Karpas-422 (cell line): ENCODE data around the gene CRYBG3. TPM values are rescaled to one million over a fixed set of nuclear protein-coding genes. Genes with fewer than 3 reads are reported as not detected.

Experiments used
- DNase-seq: peaks from one replicate; pipeline ENCODE4 v3.0.0-alpha.2; 2015
- H2AFZ ChIP-seq: fragments of 200-600 bp; sonication (generic); 2 replicates; pipeline ENCODE4 v1.6.1; 2014; ENCODE audit warnings: antibody characterized with exemption, low read length, mixed read lengths
- H3K27ac ChIP-seq: fragments of 200-600 bp; sonication (generic); 2 replicates; pipeline ENCODE4 v1.5.1; 2014; ENCODE audit warnings: mild to moderate bottlenecking, low read length, moderate library complexity
- H3K27me3 ChIP-seq: fragments of 200-600 bp; sonication (generic); 2 replicates; pipeline ENCODE4 v1.6.1; 2014; ENCODE audit warnings: low read length, mixed read lengths
- H3K36me3 ChIP-seq: fragments of 200-600 bp; sonication (generic); 2 replicates; pipeline ENCODE4 v1.6.1; 2014; ENCODE audit warnings: low read length, mixed read lengths; ENCODE audit not compliant: insufficient read depth
- H3K4me1 ChIP-seq: fragments of 200-600 bp; sonication (generic); 2 replicates; pipeline ENCODE4 v1.6.1; 2014; ENCODE audit warnings: mild to moderate bottlenecking, low read length, mixed read lengths
- H3K4me2 ChIP-seq: fragments of 200-600 bp; sonication (generic); 2 replicates; pipeline ENCODE4 v1.6.1; 2014; ENCODE audit warnings: low read length, low read depth, mild to moderate bottlenecking; ENCODE audit not compliant: poor library complexity, severe bottlenecking
- H3K4me3 ChIP-seq: fragments of 200-600 bp; sonication (generic); 2 replicates; pipeline ENCODE4 v1.5.1; 2014; ENCODE audit warnings: mild to moderate bottlenecking, antibody characterized with exemption, low read length, mixed read lengths
- H3K79me2 ChIP-seq: fragments of 200-600 bp; sonication (generic); 2 replicates; pipeline ENCODE4 v1.6.1; 2014; ENCODE audit warnings: mild to moderate bottlenecking, low read length, mixed read lengths
- H3K9ac ChIP-seq: fragments of 200-600 bp; sonication (generic); 2 replicates; pipeline ENCODE4 v1.6.0; 2014; ENCODE audit warnings: low read length
- H3K9me2 ChIP-seq: fragments of 200-600 bp; sonication (generic), shearing (Covaris generic); replicated peaks from 2 replicates; pipeline ENCODE4 v1.6.0; 2014; ENCODE audit warnings: mild to moderate bottlenecking, low read length, moderate library complexity; ENCODE audit not compliant: insufficient read depth
- H3K9me3 ChIP-seq: fragments of 300-700, 200-600 bp; sonication (generic); 2 replicates; pipeline ENCODE4 v1.6.1; 2014; ENCODE audit warnings: low read length, mixed read lengths
- H4K20me1 ChIP-seq: fragments of 200-600 bp; sonication (generic); 2 replicates; pipeline ENCODE4 v1.6.1; 2014; ENCODE audit warnings: mild to moderate bottlenecking, antibody characterized with exemption, low read length, low read depth; ENCODE audit not compliant: insufficient read depth
- total RNA-seq: library from RNA; depleted of rRNA; stranded (reverse); fragments of >200 nt; shearing (Covaris generic); gene quantifications from 2 replicates; pipeline ENCODE4 v1.2.3, GENCODE V29; 2014; ENCODE audit warnings: low replicate concordance

CRYBG3 gene
- total RNA-seq, 1 experiment from 2014 or later, result 1.1 TPM

DNA sequence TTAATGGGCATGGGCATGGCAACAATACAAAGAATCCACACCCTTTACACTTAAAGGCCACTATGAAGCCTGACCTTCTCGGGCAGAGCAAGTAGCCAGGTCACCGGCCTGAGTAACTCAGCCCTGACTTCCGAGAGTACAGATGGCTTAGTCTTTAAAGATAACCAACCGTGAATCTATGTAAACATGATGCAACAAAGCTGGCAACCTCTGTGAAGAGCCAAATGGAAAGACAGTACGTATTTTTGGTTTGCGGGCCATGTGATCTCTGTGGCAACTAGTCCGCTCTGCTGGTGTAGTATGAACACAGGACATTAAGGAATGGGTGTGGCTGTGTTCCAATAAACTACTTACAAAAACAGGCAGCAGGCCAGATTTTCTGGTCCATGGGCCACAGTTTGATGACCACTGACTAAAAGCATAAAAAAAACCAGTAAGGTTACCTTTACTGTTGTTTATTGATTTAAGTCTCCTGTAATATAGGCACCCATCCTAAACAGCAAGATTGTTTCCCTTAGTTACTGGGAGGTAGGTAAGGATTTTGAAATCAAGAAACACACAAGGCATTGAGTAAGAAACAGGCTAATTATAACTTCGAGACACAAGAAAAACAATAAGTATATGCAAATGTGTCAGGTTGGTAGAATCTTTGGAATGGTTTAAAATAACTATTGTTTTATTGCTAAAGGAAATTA is 136.0 kb downstream of the CRYBG3 start:
- no peaks in the 10 kb centered on the region for H3K4me1 ChIP-seq
- no peak overlapping the region for H2AFZ ChIP-seq

DNA sequence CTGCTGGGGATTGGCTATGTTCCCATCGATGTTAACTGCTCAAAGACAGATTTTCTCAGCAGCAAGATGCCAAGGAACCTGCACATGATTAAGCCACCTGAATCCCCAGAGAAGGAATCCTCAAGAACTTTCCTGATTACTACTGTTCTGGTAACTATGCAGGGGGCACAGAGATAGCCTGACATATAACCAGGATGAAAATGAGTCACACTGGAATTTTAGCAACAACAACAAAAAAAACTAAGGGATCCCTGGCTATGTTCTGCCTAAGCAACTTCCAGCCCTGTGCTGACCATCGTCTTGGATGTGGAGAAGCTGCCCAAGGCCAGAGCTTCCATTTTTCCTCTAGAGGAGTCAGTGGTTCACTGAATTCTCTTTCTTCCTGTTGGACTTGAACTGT is 136.6 kb downstream of the CRYBG3 start:
- Histone ChIP-seq H3K27me3 (no peaks in the 10 kb centered on the region), H3K4me2 (no peak overlapping the region), H3K79me2 (peaks cover 47% of the 10 kb centered on the region), H3K27ac (no peak overlapping the region), H3K4me3 (no peak overlapping the region), H3K36me3 (peaks cover 48% of the 10 kb centered on the region; the same call in 1 of the 2 replicates), H3K4me1 (no peaks in the 10 kb centered on the region), H3K9me3 (no peaks in the 10 kb centered on the region), H2AFZ (no peak overlapping the region), H3K9ac (no peak overlapping the region), H4K20me1 (0 out of 2 replicates have a peak, but pooled peaks cover 9% of the 10 kb centered on the region), H3K9me2 (no peaks in the 10 kb centered on the region)
- DNase-seq, result no peak

More for the DNA sequence above, 136.0 kb downstream of the CRYBG3 start:
- Histone ChIP-seq H3K36me3 (peaks cover 46% of the 10 kb centered on the region; the same call in 1 of the 2 replicates), H3K4me2 (no peak overlapping the region), H3K27ac (no peak overlapping the region), H3K9me2 (no peaks in the 10 kb centered on the region), H3K4me3 (no peak overlapping the region), H4K20me1 (0 out of 2 replicates have a peak, but pooled peaks cover 7% of the 10 kb centered on the region), H3K9ac (no peak overlapping the region), H3K79me2 (peaks cover 41% of the 10 kb centered on the region), H3K9me3 (no peaks in the 10 kb centered on the region), H3K27me3 (no peaks in the 10 kb centered on the region)
- no peak for DNase-seq

DNA sequence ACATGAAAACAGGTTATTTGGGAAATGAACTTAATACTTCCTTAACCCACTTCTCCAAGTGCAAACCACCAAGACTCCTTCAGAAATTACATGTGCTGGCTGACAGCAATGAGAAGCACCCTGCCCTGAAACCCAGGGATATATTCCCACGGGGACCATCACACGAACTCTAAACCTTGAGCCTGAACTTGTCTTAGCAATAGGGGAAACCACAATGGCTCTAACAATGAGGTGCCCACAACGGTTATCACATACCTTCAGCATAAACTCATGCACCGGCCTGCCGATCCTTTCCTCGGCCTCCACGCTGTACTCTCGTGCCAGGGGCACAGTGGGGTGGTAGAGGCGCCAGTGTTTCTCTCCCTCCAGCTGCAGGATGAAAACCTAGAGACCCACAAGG is 137.0 kb downstream of the CRYBG3 start:
- Histone ChIP-seq H3K36me3 (peaks cover 51% of the 10 kb centered on the region; the same call in 1 of the 2 replicates), H4K20me1 (0 out of 2 replicates have a peak, but pooled peaks cover 9% of the 10 kb centered on the region), H3K9me2 (no peaks in the 10 kb centered on the region), H3K4me2 (no peak overlapping the region), H3K79me2 (peaks cover 51% of the 10 kb centered on the region), H3K9me3 (no peaks in the 10 kb centered on the region), H3K9ac (no peak overlapping the region), H3K4me1 (no peaks in the 10 kb centered on the region), H2AFZ (no peak overlapping the region), H3K4me3 (no peak overlapping the region), H3K27ac (no peak overlapping the region), H3K27me3 (no peaks in the 10 kb centered on the region)
- no peak for DNase-seq

DNA sequence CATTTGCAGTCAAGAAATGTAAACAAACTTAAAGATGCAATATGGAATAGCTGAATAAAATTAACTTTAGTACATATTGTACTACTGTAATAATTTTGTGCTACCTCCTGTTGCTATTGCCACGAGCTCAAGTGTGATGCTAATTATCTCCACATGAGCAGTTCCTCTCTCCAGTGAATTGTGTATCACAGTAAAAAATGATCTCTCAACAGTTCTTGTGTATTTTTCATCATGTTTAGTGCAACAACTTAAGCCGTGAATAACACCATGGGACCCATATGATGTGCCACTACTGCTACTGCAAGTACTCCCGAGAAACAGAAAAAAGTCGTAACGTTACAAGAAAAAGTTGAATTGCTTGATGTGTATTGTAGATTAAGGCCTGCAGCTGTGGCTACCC is 138.1 kb downstream of the CRYBG3 start:
- H3K4me3 ChIP-seq, result no peak overlapping the region
- no peak overlapping the region for H3K27ac ChIP-seq
- DNase-seq, result no peak
- no peaks in the 10 kb centered on the region for H3K4me1 ChIP-seq
- peaks cover 57% of the 10 kb centered on the region; the same call in 1 of the 2 replicates for H3K36me3 ChIP-seq
- peaks cover 61% of the 10 kb centered on the region for H3K79me2 ChIP-seq
- no peaks in the 10 kb centered on the region for H3K9me3 ChIP-seq
- no peak overlapping the region for H2AFZ ChIP-seq
- H3K27me3 ChIP-seq, result no peaks in the 10 kb centered on the region
- 0 out of 2 replicates have a peak, but pooled peaks cover 9% of the 10 kb centered on the region for H4K20me1 ChIP-seq
- no peak overlapping the region for H3K9ac ChIP-seq
- no peaks in the 10 kb centered on the region for H3K9me2 ChIP-seq
- H3K4me2 ChIP-seq, result no peak overlapping the region

DNA sequence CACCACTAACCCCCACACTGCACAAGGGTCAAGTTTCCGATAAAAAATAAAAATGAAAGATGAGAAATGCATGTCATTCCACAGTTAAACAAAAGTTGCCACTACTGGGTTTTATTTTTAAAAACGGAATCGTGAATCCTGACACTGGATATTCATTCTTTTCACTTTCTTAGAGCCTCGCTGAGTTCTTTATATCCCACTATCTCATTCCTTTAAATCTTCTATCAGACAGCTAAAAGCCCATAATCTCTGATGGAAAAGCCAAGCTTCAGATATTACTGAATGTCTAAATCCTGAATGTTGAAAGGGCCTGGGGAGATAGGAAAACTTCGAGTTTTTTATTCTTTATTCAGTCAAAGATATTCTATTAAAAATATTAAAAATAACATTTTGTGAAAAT is 138.7 kb downstream of the CRYBG3 start:
- H3K79me2 ChIP-seq, result peaks cover 67% of the 10 kb centered on the region
- no peaks in the 10 kb centered on the region for H3K27me3 ChIP-seq
- H3K9ac ChIP-seq, result no peak overlapping the region
- no peak overlapping the region for H3K4me2 ChIP-seq
- no peaks in the 10 kb centered on the region for H3K4me1 ChIP-seq
- H3K27ac ChIP-seq, result no peak overlapping the region
- no peak overlapping the region for H2AFZ ChIP-seq
- no peak overlapping the region for H3K4me3 ChIP-seq
- peaks cover 59% of the 10 kb centered on the region; the same call in 1 of the 2 replicates for H3K36me3 ChIP-seq
- no peaks in the 10 kb centered on the region for H3K9me2 ChIP-seq
- no peaks in the 10 kb centered on the region for H3K9me3 ChIP-seq
- DNase-seq, result no peak
- 0 out of 2 replicates have a peak, but pooled peaks cover 9% of the 10 kb centered on the region for H4K20me1 ChIP-seq

DNA sequence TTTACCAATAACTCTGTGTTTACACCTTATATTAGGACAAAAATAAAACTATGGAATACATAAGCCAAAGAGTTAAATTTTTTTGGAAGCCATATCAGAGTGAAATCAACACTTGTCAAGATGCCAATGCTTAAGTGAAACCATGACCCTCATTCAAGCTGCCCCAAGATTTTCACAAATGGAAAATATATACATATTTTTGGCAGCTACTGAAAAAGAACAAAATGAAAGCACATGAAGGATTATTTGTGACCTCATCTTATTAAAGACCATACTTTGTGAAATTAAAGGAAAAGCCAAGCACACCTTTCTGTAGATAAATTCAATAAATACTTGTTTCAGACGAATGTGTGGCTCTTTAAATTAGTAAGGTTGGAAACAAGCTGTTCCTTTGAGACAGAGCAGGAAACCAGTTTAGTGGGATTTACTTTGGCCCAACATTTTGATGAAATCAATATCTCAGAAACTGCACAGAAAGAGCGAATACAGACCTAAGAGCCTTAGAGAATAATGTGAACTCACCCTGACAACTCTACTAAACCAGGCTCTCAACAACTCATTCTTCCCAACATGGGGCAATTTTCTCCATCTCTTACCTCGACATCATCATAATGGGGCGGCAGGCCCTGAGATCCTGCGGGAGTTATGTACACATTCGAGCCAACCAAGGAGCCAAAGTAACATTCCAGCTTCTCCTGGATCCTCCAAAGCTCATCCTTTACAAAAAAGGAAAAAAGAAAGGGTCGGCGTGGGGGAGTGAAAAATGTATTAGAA is 139.4 kb downstream of the CRYBG3 start:
- no peak overlapping the region for H3K4me3 ChIP-seq
- no peaks in the 10 kb centered on the region for H3K4me1 ChIP-seq
- H2AFZ ChIP-seq, result no peak overlapping the region
- no peaks in the 10 kb centered on the region for H3K9me3 ChIP-seq
- H3K9ac ChIP-seq, result no peak overlapping the region
- peaks cover 73% of the 10 kb centered on the region for H3K79me2 ChIP-seq
- 0 out of 2 replicates have a peak, but pooled peaks cover 9% of the 10 kb centered on the region for H4K20me1 ChIP-seq
- peaks cover 65% of the 10 kb centered on the region; the same call in 1 of the 2 replicates for H3K36me3 ChIP-seq
- DNase-seq, result no peak
- no peaks in the 10 kb centered on the region for H3K27me3 ChIP-seq
- no peaks in the 10 kb centered on the region for H3K9me2 ChIP-seq
- H3K27ac ChIP-seq, result no peak overlapping the region
- H3K4me2 ChIP-seq, result no peak overlapping the region

DNA sequence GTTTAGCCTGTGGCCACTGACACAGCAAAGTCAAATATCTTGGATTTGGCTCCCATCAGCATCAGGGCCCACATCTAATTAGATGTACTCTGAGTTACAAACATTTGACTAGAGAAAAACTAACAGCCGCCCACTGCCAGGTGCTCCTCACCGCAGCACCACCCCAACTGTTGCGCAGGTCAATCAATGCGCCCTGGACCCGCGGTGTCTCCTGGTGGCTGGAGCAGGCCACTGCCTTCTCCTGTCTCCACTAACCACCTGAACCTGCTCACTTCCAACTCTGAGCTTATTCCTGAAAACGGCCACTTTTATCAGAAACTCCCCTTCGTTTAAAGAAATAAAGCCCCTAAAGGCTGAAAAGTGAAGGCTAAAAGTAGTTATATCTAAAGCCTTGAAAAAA is 146.2 kb downstream of the CRYBG3 start:
- DNase-seq, result no peak
- Histone ChIP-seq H3K27ac (no peak overlapping the region), H3K27me3 (no peaks in the 10 kb centered on the region), H3K9ac (no peak overlapping the region), H3K79me2 (peaks cover 88% of the 10 kb centered on the region), H3K4me3 (no peak overlapping the region), H3K9me3 (no peaks in the 10 kb centered on the region), H3K4me2 (no peak overlapping the region), H2AFZ (no peak overlapping the region), H3K4me1 (peaks cover 32% of the 10 kb centered on the region), H3K36me3 (peaks cover 26% of the 10 kb centered on the region), H3K9me2 (no peaks in the 10 kb centered on the region), H4K20me1 (peaks cover 3% of the 10 kb centered on the region; the same call in 1 of the 2 replicates)

DNA sequence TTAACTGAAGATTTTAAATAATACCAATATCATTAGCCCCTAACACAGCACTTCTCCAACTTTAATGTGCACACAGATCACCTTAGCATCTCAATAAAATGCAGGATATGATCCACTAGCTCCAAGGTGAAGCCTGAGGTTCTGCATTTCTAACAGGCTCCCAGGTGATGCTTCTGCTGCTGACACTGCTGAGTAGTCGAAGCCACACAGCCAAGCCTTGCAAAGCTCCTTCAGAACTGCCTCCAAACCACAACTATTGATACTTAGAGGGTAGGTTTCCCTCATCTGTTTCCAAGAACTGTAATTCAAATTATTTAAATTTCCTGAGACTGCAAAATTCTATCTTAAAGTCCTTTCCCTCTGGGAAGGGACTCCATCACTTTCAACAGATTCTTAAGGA is 146.6 kb downstream of the CRYBG3 start:
- Histone ChIP-seq H3K27me3 (no peaks in the 10 kb centered on the region), H3K9ac (no peak overlapping the region), H3K36me3 (peaks cover 26% of the 10 kb centered on the region), H3K4me3 (no peak overlapping the region), H3K4me2 (no peak overlapping the region), H3K79me2 (peaks cover 84% of the 10 kb centered on the region), H2AFZ (no peak overlapping the region), H4K20me1 (peaks cover 3% of the 10 kb centered on the region; the same call in 1 of the 2 replicates), H3K9me2 (no peaks in the 10 kb centered on the region), H3K27ac (no peak overlapping the region), H3K9me3 (no peaks in the 10 kb centered on the region), H3K4me1 (peaks cover 32% of the 10 kb centered on the region)
- no peak for DNase-seq
